ENCODE results near the gene VPS13A. TPM values are rescaled to one million over a fixed set of nuclear protein-coding genes. Genes with fewer than 3 reads are reported as not detected.
A peak's percentile ranks its signal among the peaks of the same experiment; 100 is the strongest.

VPS13A gene
- total and polyA plus RNA-seq, 4 donors, result 2.4 to 45.1 (median 22.6) TPM

- H3K9me3 ChIP-seq (ENCODE audit: control insufficient read depth in 4 of 4, low read length in 3 of 4), result no peaks in the 10 kb centered on the region
- no peak overlapping the region for H3K4me3 ChIP-seq (ENCODE audit: low read depth in 1 of 3, low read length in 3 of 3)
- H3K36me3 ChIP-seq (ENCODE audit: control insufficient read depth in 4 of 4, insufficient read depth in 3 of 4, low read depth in 1 of 4, low read length in 3 of 4), result no peaks in the 10 kb centered on the region
- H3K27me3 ChIP-seq (ENCODE audit: control insufficient read depth in 4 of 4, insufficient read depth in 4 of 4, low read length in 3 of 4), result no peaks in the 10 kb centered on the region
- H3K4me1 ChIP-seq (ENCODE audit: control insufficient read depth in 4 of 4, insufficient read depth in 4 of 4, low read length in 3 of 4), result peaks cover 0 to 22% (median 12%) of the 10 kb centered on the region in 4 donors
- no peak overlapping the region for H3K27ac ChIP-seq (ENCODE audit: low read depth in 1 of 2, low read length in 2 of 2)
- H3K9ac ChIP-seq (ENCODE audit: low read depth in 1 of 2, low read length in 2 of 2), result no peak overlapping the region
- WGBS, result 87% methylated on average over 2 of the region's 2 CpGs
- TF ChIP-seq NR2F2 (IDR thresholded peaks at IDR 0.05), result no peak
- no peak for DNase-seq (ENCODE audit: low spot score)
These were observed 2.2 kb upstream of the VPS13A start for GRCh38 chr9:77175151-77175550.

DNA sequence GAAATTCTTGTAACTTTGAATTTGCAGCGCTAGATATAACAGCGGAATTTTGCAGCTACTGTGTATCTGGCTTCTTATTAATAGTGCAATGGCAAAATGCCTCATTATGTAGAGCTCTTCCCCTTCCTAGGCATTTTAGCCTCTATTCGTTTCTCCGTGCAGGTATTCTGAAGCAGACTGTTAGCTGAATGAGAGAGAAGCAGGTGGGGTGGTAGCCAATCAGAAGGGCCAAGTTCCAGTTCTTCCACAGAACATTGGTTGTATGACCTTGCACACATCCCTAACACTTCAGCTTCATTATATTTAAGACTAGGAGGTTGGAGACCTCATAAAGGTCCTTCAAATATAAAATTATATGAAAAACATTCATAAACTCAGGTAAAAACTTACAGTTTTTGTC lies 1.2 kb upstream of the VPS13A start:
- Histone ChIP-seq H3K27me3 (ENCODE audit: control insufficient read depth in 4 of 4, insufficient read depth in 4 of 4, low read length in 3 of 4) (no peaks in the 10 kb centered on the region), H3K4me1 (ENCODE audit: control insufficient read depth in 4 of 4, insufficient read depth in 4 of 4, low read length in 3 of 4) (peaks cover 0 to 20% (median 11%) of the 10 kb centered on the region in 4 donors), H3K36me3 (ENCODE audit: control insufficient read depth in 4 of 4, insufficient read depth in 3 of 4, low read depth in 1 of 4, low read length in 3 of 4) (no peaks in the 10 kb centered on the region), H3K9me3 (ENCODE audit: control insufficient read depth in 4 of 4, low read length in 3 of 4) (no peaks in the 10 kb centered on the region), H3K27ac (ENCODE audit: low read depth in 1 of 2, low read length in 2 of 2) (no peak overlapping the region), H3K4me3 (ENCODE audit: low read depth in 1 of 3, low read length in 3 of 3) (no peak overlapping the region), H3K9ac (ENCODE audit: low read depth in 1 of 2, low read length in 2 of 2) (no peak overlapping the region)
- TF ChIP-seq FOXA2 (IDR thresholded peaks at IDR 0.05), result no peak
- no peak for TF ChIP-seq HNF4A (conservative IDR thresholded peaks at IDR 0.05)
- no peak for TF ChIP-seq RXRA (IDR thresholded peaks at IDR 0.05)
- no peak for DNase-seq (ENCODE audit: low spot score)
- WGBS, result 84% methylated on average over 4 of the region's 4 CpGs

DNA sequence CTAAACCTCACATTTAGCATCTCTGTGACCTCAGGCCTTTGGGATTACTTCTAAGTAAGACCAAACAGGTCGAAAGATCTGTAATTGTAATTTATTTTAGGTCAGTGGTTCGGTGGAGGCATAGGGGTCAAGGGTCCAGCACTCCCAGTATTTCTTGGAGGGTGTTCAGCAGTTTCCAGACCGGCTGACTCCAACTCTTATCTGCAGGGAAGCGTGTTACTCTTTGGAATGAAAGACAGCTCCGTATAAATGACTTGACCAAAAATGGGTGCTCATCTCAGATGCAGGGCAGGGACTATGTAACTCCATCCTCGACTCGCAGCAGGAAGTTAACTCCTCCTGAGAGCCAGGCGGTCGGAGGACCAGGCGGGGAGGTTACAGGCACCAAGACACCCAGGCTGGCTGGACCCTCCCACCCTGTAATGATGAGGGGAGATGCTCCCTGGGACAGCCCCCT lies 620 bp upstream of the VPS13A start:
- Histone ChIP-seq H3K4me3 (ENCODE audit: low read depth in 1 of 3, low read length in 3 of 3) (peak overlapping the region; percentile 49 to 90 (median 72)), H3K9ac (ENCODE audit: low read depth in 1 of 2, low read length in 2 of 2) (no peak overlapping the region), H3K27me3 (ENCODE audit: control insufficient read depth in 4 of 4, insufficient read depth in 4 of 4, low read length in 3 of 4) (no peaks in the 10 kb centered on the region), H3K36me3 (ENCODE audit: control insufficient read depth in 4 of 4, insufficient read depth in 3 of 4, low read depth in 1 of 4, low read length in 3 of 4) (no peaks in the 10 kb centered on the region), H3K4me1 (ENCODE audit: control insufficient read depth in 4 of 4, insufficient read depth in 4 of 4, low read length in 3 of 4) (peaks cover 0 to 17% (median 8%) of the 10 kb centered on the region in 4 donors), H3K27ac (ENCODE audit: low read depth in 1 of 2, low read length in 2 of 2) (peak overlapping the region; percentile 90 to 94), H3K9me3 (ENCODE audit: control insufficient read depth in 4 of 4, low read length in 3 of 4) (no peaks in the 10 kb centered on the region)
- under 1% methylated on average over 10 of the region's 10 CpGs for WGBS
- peak; percentile 10 to 41 for TF ChIP-seq HNF4A (conservative IDR thresholded peaks at IDR 0.05)
- no peak for TF ChIP-seq EGR1 (IDR thresholded peaks at IDR 0.05; ENCODE audit: low read depth in 2 of 2)
- TF ChIP-seq, protein P1, sequence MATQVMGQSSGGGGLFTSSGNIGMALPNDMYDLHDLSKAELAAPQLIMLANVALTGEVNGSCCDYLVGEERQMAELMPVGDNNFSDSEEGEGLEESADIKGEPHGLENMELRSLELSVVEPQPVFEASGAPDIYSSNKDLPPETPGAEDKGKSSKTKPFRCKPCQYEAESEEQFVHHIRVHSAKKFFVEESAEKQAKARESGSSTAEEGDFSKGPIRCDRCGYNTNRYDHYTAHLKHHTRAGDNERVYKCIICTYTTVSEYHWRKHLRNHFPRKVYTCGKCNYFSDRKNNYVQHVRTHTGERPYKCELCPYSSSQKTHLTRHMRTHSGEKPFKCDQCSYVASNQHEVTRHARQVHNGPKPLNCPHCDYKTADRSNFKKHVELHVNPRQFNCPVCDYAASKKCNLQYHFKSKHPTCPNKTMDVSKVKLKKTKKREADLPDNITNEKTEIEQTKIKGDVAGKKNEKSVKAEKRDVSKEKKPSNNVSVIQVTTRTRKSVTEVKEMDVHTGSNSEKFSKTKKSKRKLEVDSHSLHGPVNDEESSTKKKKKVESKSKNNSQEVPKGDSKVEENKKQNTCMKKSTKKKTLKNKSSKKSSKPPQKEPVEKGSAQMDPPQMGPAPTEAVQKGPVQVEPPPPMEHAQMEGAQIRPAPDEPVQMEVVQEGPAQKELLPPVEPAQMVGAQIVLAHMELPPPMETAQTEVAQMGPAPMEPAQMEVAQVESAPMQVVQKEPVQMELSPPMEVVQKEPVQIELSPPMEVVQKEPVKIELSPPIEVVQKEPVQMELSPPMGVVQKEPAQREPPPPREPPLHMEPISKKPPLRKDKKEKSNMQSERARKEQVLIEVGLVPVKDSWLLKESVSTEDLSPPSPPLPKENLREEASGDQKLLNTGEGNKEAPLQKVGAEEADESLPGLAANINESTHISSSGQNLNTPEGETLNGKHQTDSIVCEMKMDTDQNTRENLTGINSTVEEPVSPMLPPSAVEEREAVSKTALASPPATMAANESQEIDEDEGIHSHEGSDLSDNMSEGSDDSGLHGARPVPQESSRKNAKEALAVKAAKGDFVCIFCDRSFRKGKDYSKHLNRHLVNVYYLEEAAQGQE (IDR thresholded peaks at IDR 0.05), result no peak
- no peak for TF ChIP-seq JUND (IDR thresholded peaks at IDR 0.05)
- no peak for TF ChIP-seq FOXA2 (IDR thresholded peaks at IDR 0.05)
- TF ChIP-seq TAF1 (conservative IDR thresholded peaks at IDR 0.05), result no peak
- no peak for TF ChIP-seq FOXA1 (IDR thresholded peaks at IDR 0.05)
- no peak for TF ChIP-seq YY1 (IDR thresholded peaks at IDR 0.05)
- no peak for TF ChIP-seq HNF4G (IDR thresholded peaks at IDR 0.05)
- TF ChIP-seq, protein P2, sequence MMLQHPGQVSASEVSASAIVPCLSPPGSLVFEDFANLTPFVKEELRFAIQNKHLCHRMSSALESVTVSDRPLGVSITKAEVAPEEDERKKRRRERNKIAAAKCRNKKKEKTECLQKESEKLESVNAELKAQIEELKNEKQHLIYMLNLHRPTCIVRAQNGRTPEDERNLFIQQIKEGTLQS (IDR thresholded peaks at IDR 0.05), result no peak
- TF ChIP-seq, protein P3, sequence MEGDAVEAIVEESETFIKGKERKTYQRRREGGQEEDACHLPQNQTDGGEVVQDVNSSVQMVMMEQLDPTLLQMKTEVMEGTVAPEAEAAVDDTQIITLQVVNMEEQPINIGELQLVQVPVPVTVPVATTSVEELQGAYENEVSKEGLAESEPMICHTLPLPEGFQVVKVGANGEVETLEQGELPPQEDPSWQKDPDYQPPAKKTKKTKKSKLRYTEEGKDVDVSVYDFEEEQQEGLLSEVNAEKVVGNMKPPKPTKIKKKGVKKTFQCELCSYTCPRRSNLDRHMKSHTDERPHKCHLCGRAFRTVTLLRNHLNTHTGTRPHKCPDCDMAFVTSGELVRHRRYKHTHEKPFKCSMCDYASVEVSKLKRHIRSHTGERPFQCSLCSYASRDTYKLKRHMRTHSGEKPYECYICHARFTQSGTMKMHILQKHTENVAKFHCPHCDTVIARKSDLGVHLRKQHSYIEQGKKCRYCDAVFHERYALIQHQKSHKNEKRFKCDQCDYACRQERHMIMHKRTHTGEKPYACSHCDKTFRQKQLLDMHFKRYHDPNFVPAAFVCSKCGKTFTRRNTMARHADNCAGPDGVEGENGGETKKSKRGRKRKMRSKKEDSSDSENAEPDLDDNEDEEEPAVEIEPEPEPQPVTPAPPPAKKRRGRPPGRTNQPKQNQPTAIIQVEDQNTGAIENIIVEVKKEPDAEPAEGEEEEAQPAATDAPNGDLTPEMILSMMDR (IDR thresholded peaks at IDR 0.05; ENCODE audit: low read depth, low read length, missing input control), result no peak
- peak in 1 of 2 donors; percentile 22 for TF ChIP-seq RXRA (IDR thresholded peaks at IDR 0.05)
- peak; percentile 80 for TF ChIP-seq NR2F2 (IDR thresholded peaks at IDR 0.05)
- TF ChIP-seq RAD21 (IDR thresholded peaks at IDR 0.05), result no peak
- TF ChIP-seq GABPA (IDR thresholded peaks at IDR 0.05 in 1 of 2, conservative IDR thresholded peaks at IDR 0.05 in 1 of 2), result no peak
- no peak for DNase-seq (ENCODE audit: low spot score)

Data from liver (tissue), 9 donors.